ENCODE data around the gene NME8.
A peak's percentile ranks its signal among the peaks of the same experiment; 100 is the strongest.

NME8 gene

DNA sequence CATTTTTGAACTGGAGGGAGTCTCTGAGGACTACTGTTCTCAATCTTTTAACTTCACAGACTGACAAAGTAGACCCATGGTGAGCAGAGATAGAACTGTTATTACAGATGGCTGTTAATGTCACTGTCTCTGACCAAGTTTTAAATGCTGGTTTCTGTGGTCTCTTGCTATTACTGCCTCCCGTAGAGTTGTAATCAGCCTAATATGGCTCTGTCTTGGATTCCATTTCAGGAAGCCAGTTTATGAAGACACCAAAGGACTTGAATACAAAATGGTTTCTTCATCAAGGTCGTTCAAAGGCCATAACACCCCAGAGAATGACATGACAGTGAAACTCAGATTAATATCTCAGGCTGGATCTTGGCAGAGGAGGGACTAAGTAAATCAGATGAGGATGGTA lies 64.4 kb downstream of the NME8 start:
- no peak for DNase-seq (ENCODE audit: low spot score)
- TF ChIP-seq, protein P1, sequence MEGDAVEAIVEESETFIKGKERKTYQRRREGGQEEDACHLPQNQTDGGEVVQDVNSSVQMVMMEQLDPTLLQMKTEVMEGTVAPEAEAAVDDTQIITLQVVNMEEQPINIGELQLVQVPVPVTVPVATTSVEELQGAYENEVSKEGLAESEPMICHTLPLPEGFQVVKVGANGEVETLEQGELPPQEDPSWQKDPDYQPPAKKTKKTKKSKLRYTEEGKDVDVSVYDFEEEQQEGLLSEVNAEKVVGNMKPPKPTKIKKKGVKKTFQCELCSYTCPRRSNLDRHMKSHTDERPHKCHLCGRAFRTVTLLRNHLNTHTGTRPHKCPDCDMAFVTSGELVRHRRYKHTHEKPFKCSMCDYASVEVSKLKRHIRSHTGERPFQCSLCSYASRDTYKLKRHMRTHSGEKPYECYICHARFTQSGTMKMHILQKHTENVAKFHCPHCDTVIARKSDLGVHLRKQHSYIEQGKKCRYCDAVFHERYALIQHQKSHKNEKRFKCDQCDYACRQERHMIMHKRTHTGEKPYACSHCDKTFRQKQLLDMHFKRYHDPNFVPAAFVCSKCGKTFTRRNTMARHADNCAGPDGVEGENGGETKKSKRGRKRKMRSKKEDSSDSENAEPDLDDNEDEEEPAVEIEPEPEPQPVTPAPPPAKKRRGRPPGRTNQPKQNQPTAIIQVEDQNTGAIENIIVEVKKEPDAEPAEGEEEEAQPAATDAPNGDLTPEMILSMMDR (IDR thresholded peaks at IDR 0.05; ENCODE audit: borderline replicate concordance, control extremely low read depth, extremely low read depth, insufficient read depth, missing control alignments) = no peak
- in situ Hi-C loops (cut with MboI; ENCODE audit: low sequenced_read_pairs, unreplicated experiment) = loop anchor here (25.0 kb wide), 1 partner anchor 425 kb away; no protein-coding TSS in a partner anchor

DNA sequence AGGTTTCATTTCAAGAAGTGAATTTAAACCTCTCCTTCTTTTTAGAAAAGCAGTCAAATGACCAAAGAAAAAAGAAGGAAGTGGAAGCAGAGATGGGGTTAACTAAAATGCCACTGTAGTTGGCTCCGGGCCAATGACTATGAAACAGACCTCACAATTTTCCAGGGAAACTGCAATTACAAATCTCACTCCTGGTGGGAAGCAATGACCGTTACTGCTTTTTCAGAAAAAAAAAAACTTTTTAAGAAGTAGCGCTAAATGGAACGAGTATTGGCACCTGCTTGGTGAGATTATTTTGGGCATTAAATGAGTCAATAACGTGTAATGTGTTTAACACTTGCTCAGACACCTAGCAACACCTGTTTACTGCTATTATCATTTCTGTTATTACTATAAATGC lies 67.0 kb downstream of the NME8 start:
- DNase-seq (ENCODE audit: low spot score) = no peak
- in situ Hi-C loops (cut with MboI; ENCODE audit: low sequenced_read_pairs, unreplicated experiment) = loop anchor here (25.0 kb wide), 1 partner anchor 422 kb away; no protein-coding TSS in a partner anchor
- TF ChIP-seq, protein P1 (IDR thresholded peaks at IDR 0.05; ENCODE audit: borderline replicate concordance, control extremely low read depth, extremely low read depth, insufficient read depth, missing control alignments) = no peak

DNA sequence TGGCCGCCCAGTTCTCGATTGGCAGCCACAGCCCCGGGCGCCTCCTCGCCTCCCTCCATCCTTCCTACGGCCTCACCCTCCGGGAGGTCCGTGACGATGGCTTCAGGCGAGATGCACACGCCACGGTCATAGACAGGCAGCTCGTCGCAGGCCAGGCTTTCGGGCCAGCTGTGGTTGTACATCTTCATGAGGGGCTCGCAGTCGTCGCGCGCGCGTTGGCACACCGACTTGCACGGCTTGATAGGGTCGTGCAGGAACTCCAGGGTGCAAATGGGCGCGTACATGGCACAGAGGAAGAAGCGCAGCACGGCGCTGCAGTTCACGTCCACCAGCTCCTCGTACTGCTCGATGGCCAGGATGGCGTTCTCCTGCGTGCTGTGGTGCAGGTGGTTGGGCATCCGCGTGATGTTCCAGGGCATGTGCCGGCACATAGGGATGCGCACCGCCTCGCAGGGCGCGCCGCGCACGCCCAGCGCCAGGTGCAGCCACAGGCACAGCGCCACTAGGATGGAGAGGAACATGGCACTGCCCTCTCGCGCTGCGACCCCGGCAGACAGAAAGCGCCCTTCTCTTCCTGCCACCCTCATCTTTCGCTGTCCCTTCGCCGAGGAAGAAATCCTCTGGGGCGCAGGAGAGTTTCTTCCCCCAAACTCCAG lies 67.7 kb downstream of the NME8 start:
- in situ Hi-C loops (cut with MboI; ENCODE audit: low sequenced_read_pairs, unreplicated experiment) = loop anchor here (25.0 kb wide), 1 partner anchor 421 kb away; no protein-coding TSS in a partner anchor
- TF ChIP-seq, protein P1 (IDR thresholded peaks at IDR 0.05; ENCODE audit: borderline replicate concordance, control extremely low read depth, extremely low read depth, insufficient read depth, missing control alignments) = no peak
- DNase-seq (ENCODE audit: low spot score) = peak; percentile 17

DNA sequence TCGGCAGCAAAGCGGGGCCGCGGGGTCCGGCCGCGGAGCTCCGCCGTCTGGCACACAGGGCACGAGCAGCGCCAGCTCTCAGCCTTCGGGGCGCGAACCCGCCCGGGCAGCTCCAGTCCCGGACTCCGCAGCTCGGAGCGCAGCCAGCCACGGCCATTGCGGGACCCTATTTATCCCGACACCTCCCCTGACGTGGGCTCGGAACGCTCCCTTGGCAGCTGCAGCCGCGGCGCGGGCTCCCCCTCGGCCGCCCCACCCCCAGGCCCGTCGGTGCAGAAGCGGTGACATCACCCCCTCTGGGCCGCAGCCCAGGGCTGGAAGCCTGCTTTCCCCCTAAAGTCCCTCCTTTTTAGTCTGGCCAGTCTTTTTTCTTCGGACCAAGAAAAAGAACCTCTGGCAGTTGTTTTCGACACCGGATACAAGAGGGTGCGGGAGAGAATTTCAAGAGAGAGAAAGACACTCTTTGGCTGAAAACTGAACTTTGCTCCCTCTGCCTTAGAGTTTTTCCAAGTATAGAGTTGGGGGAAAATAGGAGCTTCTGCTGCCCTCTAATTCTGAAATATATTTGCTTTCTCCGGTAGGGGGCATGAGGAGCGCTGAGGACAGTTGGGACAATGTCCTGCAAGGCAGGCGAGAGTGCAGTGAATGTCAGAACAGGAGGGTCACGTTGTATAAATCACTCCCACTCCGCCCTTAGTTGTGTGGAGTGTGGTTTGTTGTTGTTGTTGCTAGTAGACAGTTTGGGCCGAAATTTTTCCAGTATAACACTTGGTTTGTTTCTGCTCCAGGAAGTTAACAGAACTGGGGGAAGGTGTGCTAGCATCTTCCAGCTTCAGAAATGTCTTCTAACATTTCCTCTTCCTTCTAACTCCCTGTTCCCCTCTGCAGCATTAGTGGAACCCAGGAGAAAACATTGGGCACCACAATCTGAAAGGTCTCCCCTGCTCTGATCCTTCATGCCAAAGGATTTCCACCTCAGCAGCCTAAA lies 68.6 kb downstream of the NME8 start, which contains the start of gene SFRP4:
Gene SFRP4 (minus strand): TSS at position 145 of the 988 bp plus-strand sequence. CDS start 280 bp downstream, outside the sequence.
- in situ Hi-C loops (cut with MboI; ENCODE audit: low sequenced_read_pairs, unreplicated experiment) = loop anchor here (25.0 kb wide), 1 partner anchor 420 kb away; no protein-coding TSS in a partner anchor
- TF ChIP-seq, protein P1 (IDR thresholded peaks at IDR 0.05; ENCODE audit: borderline replicate concordance, control extremely low read depth, extremely low read depth, insufficient read depth, missing control alignments) = peak; percentile 50
- DNase-seq (ENCODE audit: low spot score) = peak; percentile 61

DNA sequence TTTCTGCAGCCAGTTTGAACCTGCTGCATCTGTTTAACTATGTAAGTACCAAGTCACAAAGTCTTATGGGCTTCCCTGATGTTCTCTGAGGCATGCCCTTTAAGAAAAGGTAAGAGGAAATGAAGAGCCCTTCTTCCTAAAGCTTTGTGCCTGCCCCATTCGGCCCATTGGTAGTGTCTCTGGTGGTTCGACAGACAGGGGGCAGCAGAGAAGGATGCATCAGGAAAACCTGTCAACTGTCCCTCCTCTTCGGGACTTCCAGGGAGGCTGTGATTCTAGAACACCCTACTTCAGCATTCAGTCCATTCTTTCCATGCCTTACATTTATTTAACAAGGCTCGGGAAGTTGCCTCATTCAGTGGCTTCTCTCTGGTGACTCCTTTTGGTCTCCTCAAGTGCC lies 70.1 kb downstream of the NME8 start:
- DNase-seq (ENCODE audit: low spot score) = no peak
- in situ Hi-C loops (cut with MboI; ENCODE audit: low sequenced_read_pairs, unreplicated experiment) = loop anchor here (25.0 kb wide), 1 partner anchor 419 kb away; no protein-coding TSS in a partner anchor
- TF ChIP-seq, protein P1 (IDR thresholded peaks at IDR 0.05; ENCODE audit: borderline replicate concordance, control extremely low read depth, extremely low read depth, insufficient read depth, missing control alignments) = no peak

DNA sequence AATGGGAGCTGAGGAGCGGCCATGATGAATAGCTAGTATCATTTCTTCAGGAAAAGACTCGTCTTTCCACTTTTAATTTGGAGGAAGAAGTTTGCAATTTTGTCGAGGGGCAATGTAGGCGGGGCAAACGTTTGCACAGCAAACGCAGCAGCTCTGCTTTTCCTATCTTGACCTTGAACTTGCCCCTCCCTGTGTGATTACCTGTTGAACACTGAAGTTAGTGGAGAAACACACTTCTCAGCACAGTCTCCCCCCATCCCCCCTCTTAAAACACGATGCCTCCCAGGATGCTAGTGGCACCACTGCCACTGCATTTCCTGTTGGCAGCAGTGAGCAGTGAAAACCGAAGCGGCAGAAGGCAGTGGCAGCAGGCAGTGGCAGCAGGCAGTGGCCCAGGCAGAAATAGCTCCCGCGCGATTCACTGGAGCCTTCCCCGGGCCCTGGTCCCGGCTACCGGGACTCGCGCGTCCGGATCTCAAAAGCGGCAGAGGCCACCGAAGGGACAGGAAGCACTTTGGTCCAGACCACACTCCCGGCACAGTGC lies 72.0 kb downstream of the NME8 start, which contains the start of gene EPDR1:
Gene EPDR1 (plus strand): TSS at position 336 of the 544 bp plus-strand sequence. CDS start 300 bp downstream, outside the sequence.
- peak; percentile 35 for DNase-seq (ENCODE audit: low spot score)
- TF ChIP-seq, protein P1 (IDR thresholded peaks at IDR 0.05; ENCODE audit: borderline replicate concordance, control extremely low read depth, extremely low read depth, insufficient read depth, missing control alignments) = no peak
- in situ Hi-C loops (cut with MboI; ENCODE audit: low sequenced_read_pairs, unreplicated experiment) = loop anchor here (25.0 kb wide), 1 partner anchor 417 kb away; no protein-coding TSS in a partner anchor

Data from GM13976 (cell line).